Glutamatergic neuron (in vitro differentiated cells): Measurements from ENCODE around the gene CREB3L2. TPM values are rescaled to one million over a fixed set of nuclear protein-coding genes. Genes with fewer than 3 reads are reported as not detected.
"Not testable (repeated sequence)": the region's sequence is repeated elsewhere in the genome, so short reads cannot be mapped to it uniquely, and the experiment has no call there.

Source experiments
- DNase-seq: peaks from one replicate; pipeline ENCODE4 v3.0.0; 2022
- H3K27ac Mint-ChIP-seq: one replicate; pipeline ENCODE4 v1.8.0; 2020; ENCODE audit warnings: mild to moderate bottlenecking, mixed read lengths, inconsistent platforms; ENCODE audit not compliant: unreplicated experiment
- H3K27me3 Mint-ChIP-seq: one replicate; pipeline ENCODE4 v1.8.0; 2020; ENCODE audit warnings: mild to moderate bottlenecking, moderate library complexity, mixed read lengths, inconsistent platforms; ENCODE audit not compliant: unreplicated experiment
- H3K36me3 Mint-ChIP-seq: one replicate; pipeline ENCODE4 v1.8.0; 2020; ENCODE audit warnings: mild to moderate bottlenecking, mixed read lengths, inconsistent platforms; ENCODE audit not compliant: unreplicated experiment
- H3K4me1 Mint-ChIP-seq: one replicate; pipeline ENCODE4 v1.8.0; 2020; ENCODE audit warnings: mild to moderate bottlenecking, low read depth, mixed read lengths, inconsistent platforms; ENCODE audit not compliant: unreplicated experiment
- H3K4me3 Mint-ChIP-seq: one replicate; pipeline ENCODE4 v1.8.0; 2020; ENCODE audit warnings: mild to moderate bottlenecking, mixed read lengths, inconsistent platforms; ENCODE audit not compliant: unreplicated experiment
- H3K9me3 Mint-ChIP-seq: one replicate; pipeline ENCODE4 v1.8.0; 2020; ENCODE audit warnings: mild to moderate bottlenecking, moderate library complexity, mixed read lengths, inconsistent platforms; ENCODE audit not compliant: unreplicated experiment
- total RNA-seq: library from RNA; stranded (reverse); fragmentation: NEBNext Ultra II Directional; extraction: Animal tissue kit (Norgen Biotek cat#: 25700); gene quantifications from one replicate; pipeline ENCODE4 v1.2.1, GENCODE V29; 2021; ENCODE audit not compliant: unreplicated experiment
- TF ChIP-seq, protein P1 (sequence below): fragments of 200-600 bp; sonication (generic); IDR thresholded peaks from one replicate; pipeline ENCODE4 v1.5.0; 2021; ENCODE audit not compliant: partially characterized antibody, unreplicated experiment

Gene CREB3L2
- total RNA-seq, 1 donor from 2014 or later = 45.4 TPM

DNA sequence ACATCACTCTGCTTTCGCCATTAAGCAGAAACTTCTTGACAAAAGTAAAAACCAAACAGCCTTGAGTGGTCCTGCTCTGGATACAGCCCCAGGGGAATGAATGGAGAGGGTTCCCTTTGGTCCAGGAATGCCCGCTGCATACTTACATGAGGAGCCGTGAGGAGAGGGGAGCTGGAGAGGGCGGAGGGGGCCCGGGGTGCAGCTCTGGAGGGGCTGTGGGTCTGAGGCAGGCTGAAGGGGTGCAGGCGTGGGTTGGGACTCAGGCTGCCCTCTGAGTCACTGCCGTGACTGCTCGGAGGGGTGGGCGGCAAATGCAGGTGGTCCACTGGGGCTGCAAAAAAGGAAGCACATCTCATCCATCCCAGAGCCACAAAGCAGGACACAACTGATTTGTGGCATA is 93.8 kb downstream of the CREB3L2 start:
- peaks cover 12% of the 10 kb centered on the region for H3K9me3 Mint-ChIP-seq
- DNase-seq = no peak
- TF ChIP-seq, protein P1, sequence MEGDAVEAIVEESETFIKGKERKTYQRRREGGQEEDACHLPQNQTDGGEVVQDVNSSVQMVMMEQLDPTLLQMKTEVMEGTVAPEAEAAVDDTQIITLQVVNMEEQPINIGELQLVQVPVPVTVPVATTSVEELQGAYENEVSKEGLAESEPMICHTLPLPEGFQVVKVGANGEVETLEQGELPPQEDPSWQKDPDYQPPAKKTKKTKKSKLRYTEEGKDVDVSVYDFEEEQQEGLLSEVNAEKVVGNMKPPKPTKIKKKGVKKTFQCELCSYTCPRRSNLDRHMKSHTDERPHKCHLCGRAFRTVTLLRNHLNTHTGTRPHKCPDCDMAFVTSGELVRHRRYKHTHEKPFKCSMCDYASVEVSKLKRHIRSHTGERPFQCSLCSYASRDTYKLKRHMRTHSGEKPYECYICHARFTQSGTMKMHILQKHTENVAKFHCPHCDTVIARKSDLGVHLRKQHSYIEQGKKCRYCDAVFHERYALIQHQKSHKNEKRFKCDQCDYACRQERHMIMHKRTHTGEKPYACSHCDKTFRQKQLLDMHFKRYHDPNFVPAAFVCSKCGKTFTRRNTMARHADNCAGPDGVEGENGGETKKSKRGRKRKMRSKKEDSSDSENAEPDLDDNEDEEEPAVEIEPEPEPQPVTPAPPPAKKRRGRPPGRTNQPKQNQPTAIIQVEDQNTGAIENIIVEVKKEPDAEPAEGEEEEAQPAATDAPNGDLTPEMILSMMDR = no peak
- H3K4me3 Mint-ChIP-seq = no peak overlapping the region
- H3K27me3 Mint-ChIP-seq = peaks cover 4% of the 10 kb centered on the region
- peaks cover 7% of the 10 kb centered on the region for H3K4me1 Mint-ChIP-seq
- peak overlapping the region; percentile 22 for H3K27ac Mint-ChIP-seq
- H3K36me3 Mint-ChIP-seq = peaks cover 26% of the 10 kb centered on the region

DNA sequence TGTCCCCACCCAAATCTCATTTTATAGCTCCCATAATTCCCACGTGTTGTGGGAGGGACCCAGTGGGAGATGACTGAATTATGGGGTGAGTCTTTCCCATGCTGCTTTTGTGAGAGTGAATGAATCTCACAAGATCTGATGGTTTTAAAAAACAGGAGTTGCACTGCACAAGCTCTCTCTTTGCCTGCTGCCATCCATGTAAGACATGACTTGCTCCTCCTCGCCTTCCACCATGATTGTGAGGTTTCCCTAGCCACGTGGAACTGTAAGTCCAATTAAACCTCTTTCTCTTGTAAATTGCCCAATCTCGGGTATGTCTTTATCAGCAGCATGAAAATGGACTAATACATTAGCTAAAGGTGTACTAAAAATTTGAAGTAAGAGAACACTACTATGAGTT is 95.2 kb downstream of the CREB3L2 start:
- not testable (repeated sequence) for H3K4me3 Mint-ChIP-seq, DNase-seq, H3K27me3 Mint-ChIP-seq, H3K27ac Mint-ChIP-seq, H3K4me1 Mint-ChIP-seq
- H3K9me3 Mint-ChIP-seq = peaks cover 10% of the 10 kb centered on the region
- peaks cover 26% of the 10 kb centered on the region for H3K36me3 Mint-ChIP-seq

DNA sequence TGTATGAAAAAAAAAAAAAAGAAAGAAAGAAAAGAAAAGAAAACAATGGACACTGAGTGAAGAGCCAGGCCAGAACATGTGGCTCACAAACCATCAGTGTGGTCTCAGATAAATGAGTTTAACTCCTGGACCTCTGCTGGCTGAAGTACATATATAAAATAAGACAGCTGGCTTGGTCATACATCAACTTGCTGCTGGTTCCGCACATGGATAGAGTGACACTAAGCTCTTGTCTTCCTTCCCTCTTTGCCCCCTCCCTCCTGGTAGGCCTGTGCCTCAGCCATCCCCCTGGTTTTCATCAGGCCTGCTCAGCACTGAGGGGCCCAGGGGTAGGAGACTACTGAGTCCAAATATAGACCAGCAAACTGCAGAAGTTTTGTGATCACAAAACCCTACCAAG is 97.1 kb downstream of the CREB3L2 start:
- Mint-ChIP-seq H3K27me3 (no peaks in the 10 kb centered on the region), H3K27ac (no peak overlapping the region)
- TF ChIP-seq, protein P1 = no peak

DNA sequence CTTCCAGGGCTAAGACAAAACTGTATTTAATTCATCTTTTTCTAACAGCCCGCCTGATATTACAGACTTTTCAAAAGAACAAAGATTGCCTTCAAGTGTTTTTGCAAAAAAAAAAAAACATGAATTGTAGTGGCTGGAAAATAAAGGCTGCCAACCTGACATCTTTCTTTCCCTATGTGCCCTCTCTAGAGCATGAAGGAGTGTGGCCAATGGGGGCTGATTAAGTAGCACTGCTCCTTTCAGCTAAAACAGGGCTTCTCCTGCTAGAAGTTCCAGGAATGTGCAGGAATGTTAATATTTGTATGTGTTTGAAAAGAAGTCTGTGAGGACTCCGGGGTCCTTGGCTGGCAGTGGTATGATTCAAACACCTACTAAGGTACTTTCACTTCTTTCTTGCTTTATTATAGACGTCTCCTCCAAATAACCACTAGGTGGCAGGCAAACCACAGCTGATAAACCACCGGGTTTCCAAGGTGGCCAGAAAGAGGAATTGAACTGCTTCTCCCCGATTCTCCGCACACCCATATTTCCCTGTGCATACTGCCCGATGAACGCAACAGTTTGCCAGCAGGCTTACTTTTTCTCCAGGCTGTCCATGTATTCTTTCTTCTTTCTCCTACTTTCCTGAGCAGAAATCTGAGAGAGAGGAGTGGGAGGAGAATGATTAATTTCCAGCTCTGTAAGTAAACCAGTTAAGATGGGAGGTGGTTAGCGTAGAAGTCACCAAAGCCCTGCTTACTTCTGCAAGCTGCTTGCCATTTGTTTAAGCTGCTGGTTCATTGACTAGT is 98.3 kb downstream of the CREB3L2 start:
- no peaks in the 10 kb centered on the region for H3K27me3 Mint-ChIP-seq
- no peak overlapping the region for H3K4me3 Mint-ChIP-seq
- H3K36me3 Mint-ChIP-seq = peaks cover 22% of the 10 kb centered on the region
- H3K9me3 Mint-ChIP-seq = peaks cover 8% of the 10 kb centered on the region
- TF ChIP-seq, protein P1 = peak; percentile 93
- peaks cover 13% of the 10 kb centered on the region for H3K4me1 Mint-ChIP-seq
- H3K27ac Mint-ChIP-seq = no peak overlapping the region
- DNase-seq = peak; percentile 40

More for the DNA sequence above, 97.1 kb downstream of the CREB3L2 start:
- H3K4me3 Mint-ChIP-seq = no peak overlapping the region
- DNase-seq = no peak
- H3K4me1 Mint-ChIP-seq = peaks cover 7% of the 10 kb centered on the region
- peaks cover 8% of the 10 kb centered on the region for H3K9me3 Mint-ChIP-seq
- peaks cover 22% of the 10 kb centered on the region for H3K36me3 Mint-ChIP-seq

DNA sequence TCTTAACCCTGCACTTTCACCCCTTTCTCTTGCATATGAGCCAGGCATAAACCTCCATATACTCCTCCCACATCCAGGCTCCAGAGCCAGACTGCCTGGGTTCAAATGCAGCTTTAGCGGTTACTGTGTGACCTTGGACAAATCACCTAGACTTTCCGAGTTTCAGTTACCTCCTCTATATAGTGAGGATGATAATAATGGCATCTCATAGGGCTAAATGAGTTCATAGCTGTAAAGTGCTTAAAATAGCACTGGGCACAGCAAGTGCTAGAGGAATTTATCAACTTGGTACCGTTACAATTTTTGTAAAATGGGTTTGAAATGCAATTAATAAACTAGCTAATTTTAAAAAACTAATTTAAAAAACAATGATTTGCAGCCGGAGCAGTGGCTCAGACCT is 101.7 kb downstream of the CREB3L2 start:
- no peaks in the 10 kb centered on the region for H3K36me3 Mint-ChIP-seq

More for the DNA sequence above, 101.7 kb downstream of the CREB3L2 start:
- TF ChIP-seq, protein P1 = no peak
- Mint-ChIP-seq H3K9me3 (no peaks in the 10 kb centered on the region), H3K4me1 (peaks cover 14% of the 10 kb centered on the region), H3K27me3 (no peaks in the 10 kb centered on the region), H3K27ac (no peak overlapping the region), H3K4me3 (no peak overlapping the region)
- DNase-seq = no peak
